GM18907 (cell line): Measurements from ENCODE around the gene PLEKHM3.
"Not testable (repeated sequence)": the region's sequence is repeated elsewhere in the genome, so short reads cannot be mapped to it uniquely, and the experiment has no call there.

Experiments used
- ATAC-seq: cut with Tn5 transposase; IDR thresholded peaks from one replicate; pipeline ENCODE4 v1.9.1; 2021; ENCODE audit warnings: mild to moderate bottlenecking, moderate library complexity; ENCODE audit not compliant: unreplicated experiment

PLEKHM3 gene

GRCh38 chr2:207831584-207832248 lies 193.6 kb downstream of the PLEKHM3 start:
- ATAC-seq, result no peak

GRCh38 chr2:207830778-207831438 lies 194.4 kb downstream of the PLEKHM3 start:
- ATAC-seq, result no peak

DNA sequence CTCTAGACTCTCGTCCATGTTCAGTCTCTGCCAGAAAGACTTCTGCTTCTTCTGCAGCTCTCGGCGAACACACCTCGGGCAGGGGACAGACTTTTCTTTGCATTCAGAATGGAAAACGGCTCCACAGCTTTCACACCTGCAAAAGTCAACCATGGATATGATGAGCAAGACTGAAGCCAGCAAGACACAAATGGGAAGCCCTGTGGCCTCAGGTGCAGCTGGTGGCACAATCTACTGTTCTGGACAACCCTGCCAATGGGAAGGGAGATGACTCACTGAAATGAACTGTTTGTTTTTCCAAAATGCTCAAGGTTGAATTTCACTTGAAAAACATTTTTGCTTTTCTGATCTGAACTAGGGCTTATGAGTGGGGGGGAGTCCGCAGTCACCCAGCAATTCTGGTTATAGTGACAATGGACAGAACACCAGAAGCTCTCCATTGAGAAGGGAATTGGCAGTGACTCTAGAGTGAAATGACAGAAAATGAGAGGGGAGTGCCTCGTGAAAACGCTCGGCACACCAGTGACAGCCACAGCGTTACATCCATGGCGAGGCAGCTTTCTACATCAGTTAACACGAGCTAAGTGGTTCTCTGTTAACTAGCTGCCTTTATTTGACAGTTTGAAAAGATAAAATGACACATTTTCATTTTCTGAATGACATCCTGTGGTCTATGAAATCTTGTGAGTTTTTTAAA lies 196.8 kb downstream of the PLEKHM3 start:
- ATAC-seq, result no peak

DNA sequence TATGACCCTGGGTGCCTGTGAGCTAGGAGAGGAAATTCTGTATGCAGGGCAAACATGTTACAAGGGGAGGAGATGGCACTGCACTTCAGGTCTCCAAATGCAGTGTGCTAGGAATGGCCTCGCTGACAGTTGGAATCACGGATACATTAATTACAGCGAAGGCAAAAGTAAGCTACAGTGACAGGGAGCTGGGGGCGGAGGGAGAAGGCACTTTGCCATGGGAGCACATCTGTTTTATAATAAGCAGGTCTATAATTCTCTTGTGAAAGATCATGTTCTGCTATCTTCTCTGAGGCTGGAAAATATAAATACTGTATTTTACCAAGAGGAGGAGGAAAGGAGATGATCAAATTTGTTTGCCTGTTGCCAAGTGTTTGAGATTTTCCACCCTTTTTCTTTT lies 199.3 kb downstream of the PLEKHM3 start:
- ATAC-seq, result no peak

GRCh38 chr2:207825045-207825954 lies 200.0 kb downstream of the PLEKHM3 start:
- no peak for ATAC-seq

- no peak for ATAC-seq
These were observed 201.5 kb downstream of the PLEKHM3 start for GRCh38 chr2:207823865-207824264.

- no peak for ATAC-seq
These were observed 205.2 kb downstream of the PLEKHM3 start for GRCh38 chr2:207819839-207820784.

DNA sequence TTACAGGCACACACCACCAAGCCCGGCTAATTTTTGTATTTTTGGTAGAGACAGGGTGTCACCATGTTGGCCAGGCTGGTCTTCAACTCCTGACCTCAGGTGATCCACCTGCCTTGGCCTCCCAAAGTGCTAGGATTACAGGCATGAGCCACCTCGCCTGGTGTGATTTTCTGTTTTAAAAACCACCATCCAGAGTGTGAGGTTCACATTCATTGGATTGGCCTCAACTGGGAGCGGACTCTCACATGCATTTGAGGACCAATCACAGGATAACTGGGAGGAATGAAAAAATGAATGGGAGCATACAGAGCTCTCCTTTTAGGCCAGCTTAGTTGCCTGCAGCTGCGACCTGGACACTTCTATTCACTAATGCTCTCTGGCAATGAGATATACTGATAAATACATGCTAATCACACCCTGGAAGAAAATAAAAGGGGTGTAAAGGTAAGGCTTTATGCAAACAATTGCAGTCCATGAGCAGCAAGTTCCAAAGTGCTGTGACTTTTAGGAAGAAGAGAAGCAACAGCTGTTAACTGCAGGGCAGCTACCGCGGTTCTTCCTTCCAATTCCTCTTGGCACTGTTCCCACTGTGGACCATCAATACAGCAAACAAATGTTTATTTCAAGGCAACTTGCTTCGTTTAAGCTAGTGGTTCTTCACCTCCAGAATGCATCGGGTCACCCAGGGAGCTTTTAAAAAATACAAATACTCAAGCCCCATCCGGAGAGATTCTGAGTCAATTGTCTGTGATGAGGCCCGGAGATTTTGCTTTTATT lies 206.1 kb downstream of the PLEKHM3 start:
- no peak for ATAC-seq

GRCh38 chr2:207816546-207816945 lies 208.8 kb downstream of the PLEKHM3 start:
- no peak for ATAC-seq

GRCh38 chr2:207815254-207815653 lies 210.1 kb downstream of the PLEKHM3 start:
- ATAC-seq, result no peak

- ATAC-seq, result no peak
These were observed 211.4 kb downstream of the PLEKHM3 start for GRCh38 chr2:207813942-207814341.

DNA sequence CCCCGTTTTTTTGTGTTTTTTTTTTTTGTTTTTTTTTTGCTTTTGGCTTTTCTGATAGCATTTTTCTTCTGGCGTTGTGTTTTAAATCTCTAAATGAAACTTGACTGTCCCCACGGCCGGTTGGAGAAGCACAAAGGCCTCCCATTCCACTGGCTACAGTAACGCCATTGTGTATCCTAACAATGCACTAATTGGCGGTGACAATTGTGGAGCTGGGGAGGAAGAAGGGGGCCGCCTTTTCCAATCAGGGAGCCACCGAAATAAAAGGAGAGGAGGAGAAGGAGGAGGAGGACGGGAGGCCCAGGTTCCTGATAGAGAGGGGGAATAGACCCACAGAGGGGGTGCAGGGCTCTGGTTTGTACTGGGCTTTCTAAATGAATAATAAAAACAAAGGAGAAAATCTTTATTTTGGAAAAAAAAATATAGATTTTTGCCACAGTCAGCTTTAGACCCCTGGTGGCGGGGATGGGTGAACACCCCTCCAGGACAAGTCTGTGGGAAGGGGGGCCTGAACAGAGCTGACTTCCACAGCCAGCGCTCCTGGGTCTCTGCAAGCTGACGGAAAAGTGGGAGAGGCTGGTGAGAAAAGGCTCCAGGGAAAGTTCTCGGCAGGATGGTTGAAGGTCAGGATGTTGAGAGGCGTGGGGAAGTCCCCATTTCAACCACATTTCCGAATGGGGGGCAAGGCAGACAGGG lies 212.0 kb downstream of the PLEKHM3 start:
- ATAC-seq, result no peak

GRCh38 chr2:207812726-207813080 lies 212.6 kb downstream of the PLEKHM3 start:
- ATAC-seq, result no peak

DNA sequence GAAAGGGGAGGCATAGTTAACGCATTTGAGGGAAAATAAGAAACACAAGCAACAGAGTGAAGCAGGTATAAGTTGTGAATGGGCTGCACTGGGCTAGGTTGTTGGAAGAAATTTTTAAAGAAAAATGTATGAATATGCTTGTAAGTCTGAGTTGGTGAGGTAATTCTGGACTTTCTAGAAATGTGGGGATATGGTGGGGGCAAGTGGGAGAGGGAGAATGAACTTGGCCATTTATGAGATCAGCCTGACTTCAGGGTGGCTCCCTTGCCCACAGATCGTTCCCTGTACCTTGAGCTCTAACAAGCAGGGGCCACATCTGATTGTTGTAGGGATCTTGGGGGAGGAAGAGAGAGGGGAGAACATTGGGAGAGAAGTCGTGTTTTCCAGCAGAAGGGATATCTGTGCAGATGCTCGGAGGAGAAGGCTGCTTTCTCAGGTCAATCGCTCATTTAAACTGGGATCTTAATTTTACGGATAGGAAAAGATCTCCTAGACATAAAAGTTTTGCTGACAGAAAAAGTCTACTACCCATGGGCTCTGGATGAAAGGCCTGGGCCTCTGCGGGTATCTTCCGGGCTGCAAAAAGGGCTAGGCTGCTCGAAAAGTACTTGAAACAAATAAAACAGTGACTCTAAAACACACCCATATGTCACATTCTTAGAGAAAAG lies 213.1 kb downstream of the PLEKHM3 start:
- ATAC-seq, result no peak

DNA sequence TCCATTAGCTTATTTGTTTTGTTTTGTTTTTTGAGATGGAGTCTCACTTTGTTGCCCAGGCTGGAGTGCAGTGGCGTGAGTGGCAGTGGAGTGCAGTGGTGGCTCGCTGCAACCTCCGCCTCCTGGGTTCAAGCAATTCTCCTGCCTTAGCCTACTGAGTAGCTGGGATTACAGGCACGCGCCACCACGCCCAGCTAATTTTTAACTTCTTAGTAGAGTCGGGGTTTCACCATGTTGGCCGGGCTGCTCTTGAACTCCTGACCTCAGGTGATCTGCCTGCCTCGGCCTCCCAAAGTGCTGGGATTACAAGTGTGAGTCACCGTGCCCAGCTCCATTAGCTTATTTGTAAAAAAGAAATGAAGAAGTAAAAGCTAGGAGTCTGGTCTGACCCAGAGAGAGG lies 213.7 kb downstream of the PLEKHM3 start:
- ATAC-seq, result not testable (repeated sequence)

DNA sequence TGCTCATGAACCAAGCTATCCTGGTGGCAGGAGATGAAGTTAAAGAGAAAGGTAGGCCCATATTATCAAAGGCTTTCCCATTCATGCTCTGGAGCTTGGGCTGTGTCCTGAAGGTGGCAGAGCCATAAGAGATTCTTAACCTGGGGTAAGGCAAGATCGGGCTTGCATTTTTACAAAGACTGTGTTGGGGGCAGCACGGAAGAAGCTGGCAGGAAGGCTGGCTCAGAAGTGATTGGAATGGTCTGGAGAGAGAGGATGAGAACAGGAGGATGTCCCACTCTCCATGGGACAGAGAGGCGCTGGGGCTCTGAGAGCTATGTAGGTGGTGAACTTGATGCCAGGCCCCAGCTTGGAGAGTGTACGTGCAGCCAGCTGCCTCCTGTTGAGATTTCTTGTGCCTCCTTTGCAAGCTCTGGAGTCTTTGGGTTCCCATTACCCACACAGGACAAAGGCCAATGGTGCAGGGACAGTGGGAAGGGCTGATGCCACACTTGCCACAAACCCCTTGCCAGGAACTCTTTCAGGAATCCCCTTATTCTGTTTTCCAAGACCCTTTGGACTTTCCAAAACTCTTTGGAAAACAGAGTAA lies 215.0 kb downstream of the PLEKHM3 start:
- no peak for ATAC-seq

DNA sequence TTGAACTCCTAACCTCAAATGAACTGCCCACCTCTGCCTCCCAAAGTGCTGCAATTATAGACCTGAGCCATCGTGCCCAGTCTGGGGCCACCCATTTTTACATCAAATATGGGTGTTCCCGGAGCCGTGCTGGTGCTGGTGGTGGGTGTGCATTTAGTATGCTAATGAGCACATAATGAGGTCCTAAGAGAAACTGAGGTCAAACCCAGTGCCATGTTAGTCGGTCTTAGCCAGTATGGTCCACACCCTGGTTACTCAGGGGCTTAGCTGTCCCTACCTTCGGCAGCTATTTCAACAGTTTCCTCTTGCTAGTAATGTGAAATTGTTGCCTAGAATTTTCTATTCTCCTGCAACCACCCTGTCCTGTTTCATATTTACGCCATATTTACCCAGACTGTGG lies 217.2 kb downstream of the PLEKHM3 start:
- no peak for ATAC-seq

GRCh38 chr2:207807516-207807915 lies 217.8 kb downstream of the PLEKHM3 start:
- ATAC-seq, result no peak
